Measurements from ENCODE around the gene CEP44. TPM values are rescaled to one million over a fixed set of nuclear protein-coding genes. Genes with fewer than 3 reads are reported as not detected.

The CEP44 gene
- total RNA-seq, 1 donor from 2014 or later = 17.4 TPM

- no peak overlapping the region for H3K27ac ChIP-seq
- no peak for DNase-seq (ENCODE audit: extremely low spot score in 2 of 2)
- no peaks in the 10 kb centered on the region for H3K4me1 ChIP-seq
- intact Hi-C loops (cut with DNase I) = no loop called here
- TF ChIP-seq CTCF (IDR thresholded peaks at IDR 0.05) (no peak), POLR2AphosphoS5 (IDR thresholded peaks at IDR 0.05; ENCODE audit: insufficient read depth in 1 of 2, low read depth in 1 of 2) (no peak), POLR2A (IDR thresholded peaks at IDR 0.05) (no peak)
- H3K27me3 ChIP-seq = no peaks in the 10 kb centered on the region
- no peak overlapping the region for H3K4me3 ChIP-seq
- H3K36me3 ChIP-seq = peaks cover 0 to 25% of the 10 kb centered on the region in 2 donors
- H3K9me3 ChIP-seq = no peaks in the 10 kb centered on the region
Measured at GRCh38 chr4:174314274-174314673, 30.6 kb downstream of the CEP44 start.

GRCh38 chr4:174314770-174315169, 31.1 kb downstream of the CEP44 start:
- intact Hi-C loops (cut with DNase I) = no loop called here
- Histone ChIP-seq H3K4me1 (no peaks in the 10 kb centered on the region), H3K27ac (no peak overlapping the region), H3K27me3 (no peaks in the 10 kb centered on the region), H3K36me3 (peaks cover 0 to 20% of the 10 kb centered on the region in 2 donors), H3K4me3 (no peak overlapping the region), H3K9me3 (no peaks in the 10 kb centered on the region)
- DNase-seq (ENCODE audit: extremely low spot score in 2 of 2) = no peak
- TF ChIP-seq CTCF (IDR thresholded peaks at IDR 0.05) = no peak
- no peak for TF ChIP-seq POLR2AphosphoS5 (IDR thresholded peaks at IDR 0.05; ENCODE audit: insufficient read depth in 1 of 2, low read depth in 1 of 2)
- no peak for TF ChIP-seq POLR2A (IDR thresholded peaks at IDR 0.05)

GRCh38 chr4:174316546-174316945, 32.8 kb downstream of the CEP44 start:
- peaks cover 0 to 11% of the 10 kb centered on the region in 2 donors for H3K36me3 ChIP-seq
- DNase-seq (ENCODE audit: extremely low spot score in 2 of 2) = no peak
- no peaks in the 10 kb centered on the region for H3K9me3 ChIP-seq
- TF ChIP-seq POLR2A (IDR thresholded peaks at IDR 0.05) (no peak), CTCF (IDR thresholded peaks at IDR 0.05) (no peak), POLR2AphosphoS5 (IDR thresholded peaks at IDR 0.05; ENCODE audit: insufficient read depth in 1 of 2, low read depth in 1 of 2) (no peak)
- H3K27ac ChIP-seq = no peak overlapping the region
- no peaks in the 10 kb centered on the region for H3K4me1 ChIP-seq
- intact Hi-C loops (cut with DNase I) = no loop called here
- no peaks in the 10 kb centered on the region for H3K27me3 ChIP-seq
- no peak overlapping the region for H3K4me3 ChIP-seq

- Histone ChIP-seq H3K27ac (no peak overlapping the region), H3K4me3 (no peak overlapping the region), H3K36me3 (peaks cover 0 to 9% of the 10 kb centered on the region in 2 donors), H3K27me3 (no peaks in the 10 kb centered on the region), H3K4me1 (no peaks in the 10 kb centered on the region), H3K9me3 (no peaks in the 10 kb centered on the region)
- intact Hi-C loops (cut with DNase I) = no loop called here
- no peak for DNase-seq (ENCODE audit: extremely low spot score in 2 of 2)
- no peak for TF ChIP-seq CTCF (IDR thresholded peaks at IDR 0.05)
- no peak for TF ChIP-seq POLR2AphosphoS5 (IDR thresholded peaks at IDR 0.05; ENCODE audit: insufficient read depth in 1 of 2, low read depth in 1 of 2)
- no peak for TF ChIP-seq POLR2A (IDR thresholded peaks at IDR 0.05)
Measured at GRCh38 chr4:174316954-174317353, 33.2 kb downstream of the CEP44 start.

GRCh38 chr4:174317531-174317930, 33.8 kb downstream of the CEP44 start:
- Histone ChIP-seq H3K9me3 (no peaks in the 10 kb centered on the region), H3K4me1 (no peaks in the 10 kb centered on the region)
- intact Hi-C loops (cut with DNase I) = no loop called here

More at GRCh38 chr4:174317531-174317930, 33.8 kb downstream of the CEP44 start:
- Histone ChIP-seq H3K36me3 (peaks cover 0 to 9% of the 10 kb centered on the region in 2 donors), H3K27me3 (no peaks in the 10 kb centered on the region), H3K27ac (no peak overlapping the region), H3K4me3 (no peak overlapping the region)
- TF ChIP-seq POLR2AphosphoS5 (IDR thresholded peaks at IDR 0.05; ENCODE audit: insufficient read depth in 1 of 2, low read depth in 1 of 2) (no peak), CTCF (IDR thresholded peaks at IDR 0.05) (no peak), POLR2A (IDR thresholded peaks at IDR 0.05) (no peak)
- no peak for DNase-seq (ENCODE audit: extremely low spot score in 2 of 2)
